GM21737 (cell line): ENCODE measurements around the gene MTRFR.

ENCODE experiments used
- ATAC-seq: cut with Tn5 transposase; IDR thresholded peaks from one replicate; pipeline ENCODE4 v1.9.1; 2021; ENCODE audit warnings: mild to moderate bottlenecking, moderate library complexity; ENCODE audit not compliant: unreplicated experiment

Gene MTRFR

GRCh38 chr12:123269896-123270213 is 36.6 kb downstream of the MTRFR start:
- no peak for ATAC-seq

- ATAC-seq, result peak; percentile 7
Measured at GRCh38 chr12:123270214-123271000, 37.2 kb downstream of the MTRFR start.

GRCh38 chr12:123271001-123271668 is 37.9 kb downstream of the MTRFR start:
- peak; percentile 50 for ATAC-seq

- ATAC-seq, result no peak
Measured at GRCh38 chr12:123273166-123273565, 39.9 kb downstream of the MTRFR start.

GRCh38 chr12:123278101-123278627 is 44.9 kb downstream of the MTRFR start:
- peak; percentile 77 for ATAC-seq

GRCh38 chr12:123280971-123281370 is 47.7 kb downstream of the MTRFR start:
- ATAC-seq, result no peak

- no peak for ATAC-seq
Measured at GRCh38 chr12:123282111-123282510, 48.9 kb downstream of the MTRFR start.

GRCh38 chr12:123283461-123283860 is 50.2 kb downstream of the MTRFR start:
- no peak for ATAC-seq

- ATAC-seq, result no peak
Measured at GRCh38 chr12:123284669-123285068, 51.4 kb downstream of the MTRFR start.

GRCh38 chr12:123286652-123287373 is 53.6 kb downstream of the MTRFR start:
- ATAC-seq, result no peak

GRCh38 chr12:123288751-123289346 is 55.6 kb downstream of the MTRFR start:
- no peak for ATAC-seq

GRCh38 chr12:123289911-123290310 is 56.7 kb downstream of the MTRFR start:
- no peak for ATAC-seq

- no peak for ATAC-seq
Measured at GRCh38 chr12:123293178-123293760, 60.0 kb downstream of the MTRFR start.

- no peak for ATAC-seq
Measured at GRCh38 chr12:123305136-123305535, 71.9 kb downstream of the MTRFR start.

GRCh38 chr12:123306200-123306599 is 73.0 kb downstream of the MTRFR start:
- ATAC-seq, result no peak
